Tibial nerve (tissue), 4 donors: ENCODE data around the gene LCP1.

Source experiments
- CTCF ChIP-seq, 5 experiments: fragments of 200-600 bp in 3 of 5; fragments of 450-650 bp in 2 of 5; sonication (generic) in 3 of 5; IDR thresholded peaks; one replicate each; pipeline ENCODE4 v1.5.1; 2016 to 2019; ENCODE audit warnings: antibody characterized with exemption in 5 of 5, mild to moderate bottlenecking in 3 of 5, moderate library complexity in 2 of 5
- EP300 ChIP-seq, 2 donors: sonication (generic); formaldehyde crosslinking; IDR thresholded peaks; one replicate each; pipeline ENCODE4 v1.6.1; 2017; ENCODE audit warnings: antibody characterized with exemption in 2 of 2, mild to moderate bottlenecking in 1 of 2
- POLR2A ChIP-seq, 2 donors: fragments of 450-650 bp; IDR thresholded peaks; one replicate each; pipeline ENCODE4 v1.6.1; 2017; ENCODE audit warnings: antibody characterized with exemption in 2 of 2, mild to moderate bottlenecking in 2 of 2, moderate library complexity in 2 of 2

GRCh38 chr13:46088821-46089562, 93.0 kb downstream of the LCP1 start:
- TF ChIP-seq CTCF (IDR thresholded peaks at IDR 0.05) (no peak), EP300 (IDR thresholded peaks at IDR 0.05) (no peak), POLR2A (IDR thresholded peaks at IDR 0.05) (no peak)
